ENCODE measurements around the gene TTLL11. TPM values are rescaled to one million over a fixed set of nuclear protein-coding genes. Genes with fewer than 3 reads are reported as not detected.

The TTLL11 gene
- polyA plus RNA-seq, 2 donors: 2.3 to 4.5 TPM

- no peak overlapping the region for H3K27ac ChIP-seq (ENCODE audit: low read depth in 2 of 2, low read length in 1 of 2)
- H3K4me1 ChIP-seq (ENCODE audit: control insufficient read depth in 2 of 2, insufficient read depth in 2 of 2, low read length in 1 of 2): no peaks in the 10 kb centered on the region
- no peaks in the 10 kb centered on the region for H3K27me3 ChIP-seq (ENCODE audit: control insufficient read depth in 1 of 2, insufficient read depth in 2 of 2, low read length in 2 of 2)
- WGBS, 2 donors: 42 to 47% methylated on average over 6 of the region's 6 CpGs
- no peak overlapping the region for H3K4me3 ChIP-seq (ENCODE audit: low read depth in 1 of 2, low read length in 2 of 2)
- H3K9me3 ChIP-seq (ENCODE audit: control insufficient read depth in 2 of 2, insufficient read depth in 1 of 2, low read depth in 1 of 2, low read length in 1 of 2): no peaks in the 10 kb centered on the region
- H3K36me3 ChIP-seq (ENCODE audit: control insufficient read depth in 2 of 2, insufficient read depth in 2 of 2, low read length in 1 of 2): peaks cover 0 to 3% of the 10 kb centered on the region in 2 donors
These were observed 76.4 kb downstream of the TTLL11 start for GRCh38 chr9:122016744-122017143.

- Histone ChIP-seq H3K9me3 (ENCODE audit: control insufficient read depth in 2 of 2, insufficient read depth in 1 of 2, low read depth in 1 of 2, low read length in 1 of 2) (no peaks in the 10 kb centered on the region), H3K27ac (ENCODE audit: low read depth in 2 of 2, low read length in 1 of 2) (no peak overlapping the region), H3K4me1 (ENCODE audit: control insufficient read depth in 2 of 2, insufficient read depth in 2 of 2, low read length in 1 of 2) (no peaks in the 10 kb centered on the region), H3K27me3 (ENCODE audit: control insufficient read depth in 1 of 2, insufficient read depth in 2 of 2, low read length in 2 of 2) (no peaks in the 10 kb centered on the region), H3K36me3 (ENCODE audit: control insufficient read depth in 2 of 2, insufficient read depth in 2 of 2, low read length in 1 of 2) (peaks cover 0 to 3% of the 10 kb centered on the region in 2 donors), H3K4me3 (ENCODE audit: low read depth in 1 of 2, low read length in 2 of 2) (no peak overlapping the region)
- WGBS, 2 donors: 67 to 68% methylated on average over 7 of the region's 7 CpGs
These were observed 76.8 kb downstream of the TTLL11 start for GRCh38 chr9:122016309-122016708.

- Histone ChIP-seq H3K36me3 (ENCODE audit: control insufficient read depth in 2 of 2, insufficient read depth in 2 of 2, low read length in 1 of 2) (peaks cover 0 to 3% of the 10 kb centered on the region in 2 donors), H3K4me1 (ENCODE audit: control insufficient read depth in 2 of 2, insufficient read depth in 2 of 2, low read length in 1 of 2) (no peaks in the 10 kb centered on the region), H3K9me3 (ENCODE audit: control insufficient read depth in 2 of 2, insufficient read depth in 1 of 2, low read depth in 1 of 2, low read length in 1 of 2) (no peaks in the 10 kb centered on the region), H3K27me3 (ENCODE audit: control insufficient read depth in 1 of 2, insufficient read depth in 2 of 2, low read length in 2 of 2) (no peaks in the 10 kb centered on the region), H3K4me3 (ENCODE audit: low read depth in 1 of 2, low read length in 2 of 2) (no peak overlapping the region), H3K27ac (ENCODE audit: low read depth in 2 of 2, low read length in 1 of 2) (no peak overlapping the region)
- 67 to 76% methylated on average over 11 of the region's 11 CpGs for WGBS, 2 donors
These were observed 77.8 kb downstream of the TTLL11 start for GRCh38 chr9:122015170-122015821.

- no peaks in the 10 kb centered on the region for H3K27me3 ChIP-seq (ENCODE audit: control insufficient read depth in 1 of 2, insufficient read depth in 2 of 2, low read length in 2 of 2)
- H3K4me3 ChIP-seq (ENCODE audit: low read depth in 1 of 2, low read length in 2 of 2): no peak overlapping the region
- H3K4me1 ChIP-seq (ENCODE audit: control insufficient read depth in 2 of 2, insufficient read depth in 2 of 2, low read length in 1 of 2): no peaks in the 10 kb centered on the region
- no peak overlapping the region for H3K27ac ChIP-seq (ENCODE audit: low read depth in 2 of 2, low read length in 1 of 2)
- peaks cover 0 to 3% of the 10 kb centered on the region in 2 donors for H3K36me3 ChIP-seq (ENCODE audit: control insufficient read depth in 2 of 2, insufficient read depth in 2 of 2, low read length in 1 of 2)
- H3K9me3 ChIP-seq (ENCODE audit: control insufficient read depth in 2 of 2, insufficient read depth in 1 of 2, low read depth in 1 of 2, low read length in 1 of 2): no peaks in the 10 kb centered on the region
- 86 to 95% methylated on average over 4 of the region's 4 CpGs for WGBS, 2 donors
These were observed 81.2 kb downstream of the TTLL11 start for GRCh38 chr9:122011818-122012498.

GRCh38 chr9:122008559-122008958, 84.5 kb downstream of the TTLL11 start:
- H3K9me3 ChIP-seq (ENCODE audit: control insufficient read depth in 2 of 2, insufficient read depth in 1 of 2, low read depth in 1 of 2, low read length in 1 of 2): no peaks in the 10 kb centered on the region
- 84 to 89% methylated on average over 10 of the region's 10 CpGs for WGBS, 2 donors
- no peaks in the 10 kb centered on the region for H3K27me3 ChIP-seq (ENCODE audit: control insufficient read depth in 1 of 2, insufficient read depth in 2 of 2, low read length in 2 of 2)
- no peaks in the 10 kb centered on the region for H3K4me1 ChIP-seq (ENCODE audit: control insufficient read depth in 2 of 2, insufficient read depth in 2 of 2, low read length in 1 of 2)
- H3K36me3 ChIP-seq (ENCODE audit: control insufficient read depth in 2 of 2, insufficient read depth in 2 of 2, low read length in 1 of 2): no peaks in the 10 kb centered on the region
- H3K27ac ChIP-seq (ENCODE audit: low read depth in 2 of 2, low read length in 1 of 2): no peak overlapping the region
- no peak overlapping the region for H3K4me3 ChIP-seq (ENCODE audit: low read depth in 1 of 2, low read length in 2 of 2)

- no peaks in the 10 kb centered on the region for H3K9me3 ChIP-seq (ENCODE audit: control insufficient read depth in 2 of 2, insufficient read depth in 1 of 2, low read depth in 1 of 2, low read length in 1 of 2)
- no peaks in the 10 kb centered on the region for H3K4me1 ChIP-seq (ENCODE audit: control insufficient read depth in 2 of 2, insufficient read depth in 2 of 2, low read length in 1 of 2)
- no peak overlapping the region for H3K4me3 ChIP-seq (ENCODE audit: low read depth in 1 of 2, low read length in 2 of 2)
- 46 to 56% methylated on average over 1 of the region's 1 CpG for WGBS, 2 donors
- H3K27me3 ChIP-seq (ENCODE audit: control insufficient read depth in 1 of 2, insufficient read depth in 2 of 2, low read length in 2 of 2): no peaks in the 10 kb centered on the region
- no peak overlapping the region for H3K27ac ChIP-seq (ENCODE audit: low read depth in 2 of 2, low read length in 1 of 2)
- H3K36me3 ChIP-seq (ENCODE audit: control insufficient read depth in 2 of 2, insufficient read depth in 2 of 2, low read length in 1 of 2): no peaks in the 10 kb centered on the region
These were observed 85.3 kb downstream of the TTLL11 start for GRCh38 chr9:122007837-122008236.

- 29 to 33% methylated on average over 1 of the region's 1 CpG for WGBS, 2 donors
- Histone ChIP-seq H3K9me3 (ENCODE audit: control insufficient read depth in 2 of 2, insufficient read depth in 1 of 2, low read depth in 1 of 2, low read length in 1 of 2) (no peaks in the 10 kb centered on the region), H3K4me3 (ENCODE audit: low read depth in 1 of 2, low read length in 2 of 2) (no peak overlapping the region), H3K27me3 (ENCODE audit: control insufficient read depth in 1 of 2, insufficient read depth in 2 of 2, low read length in 2 of 2) (no peaks in the 10 kb centered on the region), H3K4me1 (ENCODE audit: control insufficient read depth in 2 of 2, insufficient read depth in 2 of 2, low read length in 1 of 2) (peaks cover 3 to 5% of the 10 kb centered on the region in 2 donors), H3K36me3 (ENCODE audit: control insufficient read depth in 2 of 2, insufficient read depth in 2 of 2, low read length in 1 of 2) (no peaks in the 10 kb centered on the region), H3K27ac (ENCODE audit: low read depth in 2 of 2, low read length in 1 of 2) (no peak overlapping the region)
These were observed 87.5 kb downstream of the TTLL11 start for GRCh38 chr9:122005597-122005996.

GRCh38 chr9:122004589-122004988, 88.5 kb downstream of the TTLL11 start:
- peaks cover 3 to 5% of the 10 kb centered on the region in 2 donors for H3K4me1 ChIP-seq (ENCODE audit: control insufficient read depth in 2 of 2, insufficient read depth in 2 of 2, low read length in 1 of 2)
- H3K36me3 ChIP-seq (ENCODE audit: control insufficient read depth in 2 of 2, insufficient read depth in 2 of 2, low read length in 1 of 2): no peaks in the 10 kb centered on the region
- H3K9me3 ChIP-seq (ENCODE audit: control insufficient read depth in 2 of 2, insufficient read depth in 1 of 2, low read depth in 1 of 2, low read length in 1 of 2): no peaks in the 10 kb centered on the region
- whole genome bisulfite sequencing, 2 donors: 91 to 94% methylated on average over 6 of the region's 6 CpGs
- no peaks in the 10 kb centered on the region for H3K27me3 ChIP-seq (ENCODE audit: control insufficient read depth in 1 of 2, insufficient read depth in 2 of 2, low read length in 2 of 2)
- H3K4me3 ChIP-seq (ENCODE audit: low read depth in 1 of 2, low read length in 2 of 2): no peak overlapping the region
- H3K27ac ChIP-seq (ENCODE audit: low read depth in 2 of 2, low read length in 1 of 2): no peak overlapping the region

GRCh38 chr9:122001491-122002201, 91.5 kb downstream of the TTLL11 start:
- Histone ChIP-seq H3K36me3 (ENCODE audit: control insufficient read depth in 2 of 2, insufficient read depth in 2 of 2, low read length in 1 of 2) (no peaks in the 10 kb centered on the region), H3K4me3 (ENCODE audit: low read depth in 1 of 2, low read length in 2 of 2) (no peak overlapping the region), H3K27ac (ENCODE audit: low read depth in 2 of 2, low read length in 1 of 2) (peak overlapping the region; percentile 13 to 61), H3K4me1 (ENCODE audit: control insufficient read depth in 2 of 2, insufficient read depth in 2 of 2, low read length in 1 of 2) (peaks cover 3 to 5% of the 10 kb centered on the region in 2 donors), H3K27me3 (ENCODE audit: control insufficient read depth in 1 of 2, insufficient read depth in 2 of 2, low read length in 2 of 2) (no peaks in the 10 kb centered on the region), H3K9me3 (ENCODE audit: control insufficient read depth in 2 of 2, insufficient read depth in 1 of 2, low read depth in 1 of 2, low read length in 1 of 2) (no peaks in the 10 kb centered on the region)
- WGBS, 2 donors: 56 to 62% methylated on average over 9 of the region's 9 CpGs

Data from esophagus (tissue), 2 donors.